H9 (cell line): ENCODE results near the gene GCC2. TPM values are rescaled to one million over a fixed set of nuclear protein-coding genes. Genes with fewer than 3 reads are reported as not detected.

Source experiments
- DNase-seq: peaks from one replicate; pipeline ENCODE4 v3.0.0-alpha.2; 2017
- H2AFZ ChIP-seq: one replicate; pipeline ENCODE4 v1.6.1; 2013; ENCODE audit warnings: mild to moderate bottlenecking, low read length, control low read depth, moderate library complexity
- H2AK5ac ChIP-seq: 2 replicates; pipeline ENCODE4 v1.6.1; 2013; ENCODE audit warnings: low read length, control low read depth, mixed read lengths; ENCODE audit not compliant: insufficient read length
- H2BK120ac ChIP-seq: one replicate; pipeline ENCODE4 v1.6.1; 2013; ENCODE audit warnings: low read depth, mild to moderate bottlenecking, low read length, control low read depth, inconsistent platforms; ENCODE audit not compliant: poor library complexity, severe bottlenecking
- H2BK12ac ChIP-seq: 2 replicates; pipeline ENCODE4 v1.6.1; 2013; ENCODE audit warnings: low read length, control low read depth, mixed read lengths, low read depth; ENCODE audit not compliant: insufficient read length
- H2BK15ac ChIP-seq: 2 replicates; pipeline ENCODE4 v1.6.1; 2013; ENCODE audit warnings: low read depth, low read length, control low read depth
- H2BK20ac ChIP-seq: one replicate; pipeline ENCODE4 v1.6.1; 2013; ENCODE audit warnings: low read depth, mild to moderate bottlenecking, low read length, control low read depth, inconsistent platforms; ENCODE audit not compliant: poor library complexity, severe bottlenecking
- H2BK5ac ChIP-seq: 2 replicates; pipeline ENCODE4 v1.6.1; 2013; ENCODE audit warnings: low read length, control low read depth, mixed read lengths; ENCODE audit not compliant: insufficient read length
- H3K14ac ChIP-seq: 2 replicates; pipeline ENCODE4 v1.6.1; 2013; ENCODE audit warnings: low read length, control low read depth; ENCODE audit not compliant: insufficient read depth
- H3K18ac ChIP-seq: 2 replicates; pipeline ENCODE4 v1.6.1; 2013; ENCODE audit warnings: low read depth, mild to moderate bottlenecking, mixed read lengths, low read length, control low read depth; ENCODE audit not compliant: insufficient read length
- H3K23ac ChIP-seq: 2 replicates; pipeline ENCODE4 v1.6.1; 2013; ENCODE audit warnings: low read length, control low read depth, mixed read lengths, low read depth; ENCODE audit not compliant: insufficient read length
- H3K23me2 ChIP-seq: 2 replicates; pipeline ENCODE4 v1.6.1; 2013; ENCODE audit warnings: low read depth, mild to moderate bottlenecking, mixed read lengths, low read length, control low read depth; ENCODE audit not compliant: insufficient read length, poor library complexity, severe bottlenecking
- H3K27ac ChIP-seq: 2 replicates; pipeline ENCODE4 v1.5.1; 2013; ENCODE audit warnings: low read length, control low read depth, mixed read lengths, low read depth; ENCODE audit not compliant: insufficient read length
- H3K27me3 ChIP-seq: 2 replicates; pipeline ENCODE4 v1.6.1; 2013; ENCODE audit warnings: low read length, control low read depth, inconsistent platforms; ENCODE audit not compliant: insufficient read depth
- H3K4ac ChIP-seq: 2 replicates; pipeline ENCODE4 v1.6.1; 2013; ENCODE audit warnings: low read depth, mild to moderate bottlenecking, control low read depth, inconsistent platforms, low read length, moderate library complexity
- H3K4me1 ChIP-seq: 2 replicates; pipeline ENCODE4 v1.6.1; 2013; ENCODE audit warnings: low read length, control low read depth, inconsistent platforms; ENCODE audit not compliant: insufficient read depth
- H3K4me2 ChIP-seq: 2 replicates; pipeline ENCODE4 v1.6.1; 2013; ENCODE audit warnings: low read length, control low read depth, mixed read lengths; ENCODE audit not compliant: insufficient read length, insufficient read depth
- H3K56ac ChIP-seq: 2 replicates; pipeline ENCODE4 v1.6.1; 2013; ENCODE audit warnings: low read depth, mild to moderate bottlenecking, mixed read lengths, low read length, control low read depth; ENCODE audit not compliant: insufficient read length
- H3K79me1 ChIP-seq: 2 replicates; pipeline ENCODE4 v1.6.1; 2013; ENCODE audit warnings: low read depth, mild to moderate bottlenecking, moderate library complexity, low read length, control low read depth, inconsistent platforms; ENCODE audit not compliant: insufficient read depth, poor library complexity, severe bottlenecking
- H3K79me2 ChIP-seq: 2 replicates; pipeline ENCODE4 v1.6.1; 2013; ENCODE audit warnings: low read length, control low read depth, inconsistent platforms; ENCODE audit not compliant: insufficient read depth
- H3K9ac ChIP-seq: 2 replicates; pipeline ENCODE4 v1.6.1; 2013; ENCODE audit warnings: low read length, control low read depth, mixed read lengths; ENCODE audit not compliant: insufficient read length; ENCODE audit errors: extremely low read depth
- H3K9me3 ChIP-seq: one replicate; pipeline ENCODE4 v1.6.1; 2013; ENCODE audit warnings: low read depth, low read length, inconsistent platforms; ENCODE audit not compliant: control insufficient read depth
- H3T11ph ChIP-seq: one replicate; pipeline ENCODE4 v1.6.1; 2013; ENCODE audit warnings: mild to moderate bottlenecking, low read length, control low read depth, inconsistent platforms
- H4K20me1 ChIP-seq: one replicate; pipeline ENCODE4 v1.6.1; 2013; ENCODE audit not compliant: control insufficient read depth, insufficient read length, insufficient read depth
- H4K5ac ChIP-seq: 2 replicates; pipeline ENCODE4 v1.6.1; 2013; ENCODE audit warnings: low read depth, mild to moderate bottlenecking, mixed read lengths, low read length, control low read depth; ENCODE audit not compliant: insufficient read length
- H4K8ac ChIP-seq: replicated peaks from 2 replicates; pipeline ENCODE4 v1.6.1; 2013; ENCODE audit warnings: low read length, control low read depth, mixed read lengths, low read depth; ENCODE audit not compliant: insufficient read length
- H4K91ac ChIP-seq: 2 replicates; pipeline ENCODE4 v1.6.1; 2013; ENCODE audit warnings: low read depth, mild to moderate bottlenecking, moderate library complexity, mixed read lengths, low read length, control low read depth; ENCODE audit not compliant: insufficient read length
- H3K27ac Mint-ChIP-seq, 3 experiments: 2 replicates in 2 of 3; 3 replicates in 1 of 3; pipeline ENCODE4 v1.8.0; 2020 to 2021; ENCODE audit warnings: mixed read lengths in 3 of 3, mild to moderate bottlenecking in 1 of 3, moderate library complexity in 1 of 3
- H3K27me3 Mint-ChIP-seq: 2 replicates; pipeline ENCODE4 v1.8.0; 2021; ENCODE audit warnings: low read depth, mild to moderate bottlenecking, moderate library complexity, mixed read lengths
- H3K36me3 Mint-ChIP-seq, 3 experiments: 2 replicates in 2 of 3; 3 replicates in 1 of 3; pipeline ENCODE4 v1.8.0; 2020 to 2021; ENCODE audit warnings: low read depth in 3 of 3, mixed read lengths in 3 of 3; ENCODE audit not compliant: insufficient read depth in 1 of 3
- H3K4me1 Mint-ChIP-seq, 2 experiments: 2 replicates each; pipeline ENCODE4 v1.8.0; 2020; ENCODE audit warnings: mixed read lengths in 2 of 2
- H3K4me3 Mint-ChIP-seq, 2 experiments: 2 replicates in 1 of 2; 3 replicates in 1 of 2; pipeline ENCODE4 v1.8.0; 2020 to 2021; ENCODE audit warnings: mild to moderate bottlenecking in 2 of 2, mixed read lengths in 2 of 2, moderate library complexity in 1 of 2
- H3K9me3 Mint-ChIP-seq, 2 experiments: 2 replicates in 1 of 2; 3 replicates in 1 of 2; pipeline ENCODE4 v1.8.0; 2020; ENCODE audit warnings: mild to moderate bottlenecking in 2 of 2, mixed read lengths in 2 of 2, moderate library complexity in 1 of 2
- CTCF ChIP-seq: fragments of 200-600 bp; sonication (generic); conservative IDR thresholded peaks from 3 replicates; pipeline ENCODE4 v1.8.0; 2021; ENCODE audit warnings: antibody characterized with exemption, mild to moderate bottlenecking
- WGBS: extraction: QIAGEN DNeasy Blood & Tissue Kit; methylation state at CpG from one replicate; pipeline ENCODE4 v1.1.7; 2013; ENCODE audit warnings: missing lambda C conversion rate, low lambda C conversion rate, mixed read lengths; ENCODE audit not compliant: insufficient read length; ENCODE audit errors: extremely low coverage; 5-methylcytosine and 5-hydroxymethylcytosine counted together
- total RNA-seq: library from RNA; stranded (reverse); gene quantifications from 2 replicates; pipeline ENCODE4 v1.2.1, GENCODE V29; 2021

The GCC2 gene
- total RNA-seq, 1 experiment from 2014 or later: 53.3 TPM

DNA sequence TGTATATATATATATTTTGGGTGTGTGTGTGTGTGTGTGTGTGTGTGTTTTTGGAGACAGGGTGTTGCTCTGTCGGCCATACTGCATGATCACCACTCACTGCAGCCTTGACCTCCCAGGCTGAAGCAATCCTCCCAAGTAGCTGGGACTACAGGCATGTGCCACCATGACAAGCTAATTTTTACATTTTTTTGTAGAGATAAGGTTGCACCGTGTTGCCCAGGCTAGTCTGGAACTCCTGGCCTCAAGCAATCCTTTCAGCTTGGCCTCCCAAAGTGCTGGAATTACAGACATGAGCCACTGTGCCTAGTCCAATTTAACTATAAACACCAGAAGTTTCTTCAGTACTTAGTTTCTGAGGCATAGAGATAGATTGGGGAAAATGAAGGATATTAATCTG, 103.6 kb downstream of the GCC2 start:
- no peaks in the 10 kb centered on the region for H4K20me1 ChIP-seq
- Mint-ChIP-seq H3K27ac (peak overlapping the region in 1 of 3 experiments; percentile 85; a peak in 1 of 7 replicates), H3K4me1 (peaks cover 2 to 27% of the 10 kb centered on the region in 2 experiments; a peak in 2 of 4 replicates)

More for the DNA sequence above, 103.6 kb downstream of the GCC2 start:
- H3K56ac ChIP-seq: no peak overlapping the region
- H3K79me1 ChIP-seq: no peaks in the 10 kb centered on the region
- H3K14ac ChIP-seq: no peak overlapping the region
- no peak overlapping the region for H2BK5ac ChIP-seq
- H2BK15ac ChIP-seq: no peak overlapping the region
- no peaks in the 10 kb centered on the region for H3K9me3 Mint-ChIP-seq
- no peaks in the 10 kb centered on the region for H3K9me3 ChIP-seq
- DNase-seq: no peak
- H3K27me3 Mint-ChIP-seq: no peaks in the 10 kb centered on the region
- H3T11ph ChIP-seq: no peak overlapping the region
- no peak overlapping the region for H3K27ac ChIP-seq
- no peak overlapping the region for H3K9ac ChIP-seq
- no peak overlapping the region for H4K91ac ChIP-seq
- no peaks in the 10 kb centered on the region for H3K36me3 Mint-ChIP-seq
- H3K4me3 Mint-ChIP-seq: no peak overlapping the region
- H4K8ac ChIP-seq: no peak overlapping the region
- no peak overlapping the region for H2BK120ac ChIP-seq
- H2BK12ac ChIP-seq: no peak overlapping the region
- no peak for TF ChIP-seq CTCF
- H3K23me2 ChIP-seq: no peaks in the 10 kb centered on the region
- H3K23ac ChIP-seq: no peak overlapping the region
- no peak overlapping the region for H4K5ac ChIP-seq
- no peak overlapping the region for H2BK20ac ChIP-seq
- H3K27me3 ChIP-seq: no peaks in the 10 kb centered on the region
- H2AFZ ChIP-seq: no peak overlapping the region
- H2AK5ac ChIP-seq: no peak overlapping the region
- H3K4me1 ChIP-seq: peaks cover 13% of the 10 kb centered on the region; the same call in 1 of the 2 replicates
- no CpG with 5 or more reads among the region's 2 CpGs for WGBS
- H3K79me2 ChIP-seq: peaks cover 9% of the 10 kb centered on the region; the same call in 1 of the 2 replicates
- no peak overlapping the region for H3K4ac ChIP-seq
- H3K4me2 ChIP-seq: no peak overlapping the region
- H3K18ac ChIP-seq: no peak overlapping the region
